H1 (cell line): Measurements from ENCODE around the gene NTNG2. TPM values are rescaled to one million over a fixed set of nuclear protein-coding genes. Genes with fewer than 3 reads are reported as not detected.

Experiments
- CTCF ChIA-PET: fragments of 300-600 bp; sonication (Branson Sonifier 250); formaldehyde crosslinking; loops from one replicate; lab custom pipeline; 2021; ENCODE audit not compliant: partially characterized antibody; lab: Charles Lee
- POLR2A ChIA-PET: fragments of 300-600 bp; sonication (Branson Sonifier 250); formaldehyde crosslinking; loops from one replicate; lab custom pipeline; 2021; ENCODE audit warnings: inconsistent platforms; ENCODE audit not compliant: partially characterized antibody; lab: Charles Lee
- DNase-seq, 2 experiments: peaks; one replicate each; pipeline versions ENCODE4 v3.0.0 to v3.0.0-alpha.2; 2010 to 2022; ENCODE audit warnings: low spot score in 2 of 2, low read depth in 1 of 2, mixed read lengths in 1 of 2
- FAIRE-seq: peaks from 2 replicates; lab custom pipeline; 2011; peaks lifted over from hg19 to GRCh38; lab: Jason Lieb, UNC
- H2AFZ ChIP-seq: 2 replicates; pipeline ENCODE4 v1.8.1; 2012; ENCODE audit warnings: low read length, inconsistent platforms
- H2AK5ac ChIP-seq: 2 replicates; pipeline ENCODE4 v1.6.1; 2013; ENCODE audit warnings: low read depth, low read length
- H2BK120ac ChIP-seq: replicated peaks from 2 replicates; pipeline ENCODE3; 2013; ENCODE audit warnings: low read depth, low read length, inconsistent platforms
- H2BK12ac ChIP-seq: 2 replicates; pipeline ENCODE4 v1.6.1; 2013; ENCODE audit warnings: low read depth, low read length
- H2BK15ac ChIP-seq: 2 replicates; pipeline ENCODE4 v1.6.1; 2013; ENCODE audit warnings: low read length
- H2BK20ac ChIP-seq: 2 replicates; pipeline ENCODE4 v1.6.1; 2013; ENCODE audit warnings: low read length
- H2BK5ac ChIP-seq: 2 replicates; pipeline ENCODE4 v1.6.1; 2013; ENCODE audit warnings: low read depth, low read length
- H3K14ac ChIP-seq: 2 replicates; pipeline ENCODE4 v1.6.1; 2013; ENCODE audit warnings: inconsistent platforms; ENCODE audit not compliant: insufficient read length
- H3K18ac ChIP-seq: 2 replicates; pipeline ENCODE4 v1.6.1; 2013; ENCODE audit warnings: low read length; ENCODE audit errors: extremely low read depth
- H3K23ac ChIP-seq: 2 replicates; pipeline ENCODE4 v1.6.1; 2013; ENCODE audit warnings: inconsistent platforms; ENCODE audit not compliant: insufficient read length
- H3K23me2 ChIP-seq: 2 replicates; pipeline ENCODE4 v1.6.1; 2013; ENCODE audit warnings: low read depth, low read length
- H3K27ac ChIP-seq: 2 replicates; pipeline ENCODE4 v1.6.1; 2011; ENCODE audit warnings: low read depth, low read length, inconsistent platforms
- H3K27me3 ChIP-seq, 4 experiments: replicated peaks in 1 of 4; 1 replicate in 1 of 4; 2 replicates in 3 of 4; pipeline versions ENCODE4 v1.6.1 to v1.8.1; 2011 to 2013; ENCODE audit warnings: low read length in 3 of 4, mild to moderate bottlenecking in 3 of 4, inconsistent platforms in 2 of 4, mixed read lengths in 2 of 4, moderate library complexity in 1 of 4; ENCODE audit not compliant: control insufficient read depth in 3 of 4, insufficient read depth in 3 of 4; ENCODE audit errors: extremely low read depth in 1 of 4
- H3K36me3 ChIP-seq, 4 experiments: 2 replicates each; pipeline versions ENCODE4 v1.6.1 to v1.8.1; 2011 to 2013; ENCODE audit warnings: mild to moderate bottlenecking in 4 of 4, low read length in 3 of 4, moderate library complexity in 2 of 4, control low read depth in 1 of 4, inconsistent platforms in 1 of 4; ENCODE audit not compliant: insufficient read depth in 4 of 4, control insufficient read depth in 2 of 4
- H3K4ac ChIP-seq: replicated peaks from 2 replicates; pipeline ENCODE3; 2013; ENCODE audit warnings: low read length, low read depth, mixed read lengths, inconsistent platforms; ENCODE audit not compliant: insufficient read length
- H3K4me1 ChIP-seq, 4 experiments: replicated peaks in 1 of 4; 1 replicate in 1 of 4; 2 replicates in 3 of 4; pipeline versions ENCODE4 v1.6.1 to v1.8.1; 2011 to 2013; ENCODE audit warnings: low read length in 3 of 4, inconsistent platforms in 2 of 4, mixed read lengths in 1 of 4; ENCODE audit not compliant: insufficient read depth in 4 of 4, control insufficient read depth in 3 of 4
- H3K4me2 ChIP-seq, 2 experiments: 2 replicates each; pipeline versions ENCODE4 v1.6.1 to v1.8.1; 2011 to 2013; ENCODE audit warnings: low read depth in 2 of 2, low read length in 2 of 2, control low read depth in 1 of 2, inconsistent platforms in 1 of 2, mild to moderate bottlenecking in 1 of 2; ENCODE audit not compliant: insufficient read depth in 1 of 2
- H3K4me3 ChIP-seq, 4 experiments: fragments of 200-600, 300-600 bp in 1 of 4; sonication (generic), shearing (Covaris generic), sonication (Bioruptor Twin) in 1 of 4; 2 replicates each; pipeline versions ENCODE4 v1.5.1 to v1.8.1; 2011 to 2016; ENCODE audit warnings: low read length in 4 of 4, low read depth in 3 of 4, control low read depth in 2 of 4, inconsistent platforms in 2 of 4, mild to moderate bottlenecking in 2 of 4, mixed read lengths in 1 of 4, moderate library complexity in 1 of 4; ENCODE audit not compliant: insufficient read depth in 2 of 4; ENCODE audit errors: extremely low read depth in 1 of 4
- H3K56ac ChIP-seq: replicated peaks from 2 replicates; pipeline ENCODE3; 2013; ENCODE audit warnings: low read depth, mild to moderate bottlenecking, mixed read lengths, low read length, inconsistent platforms; ENCODE audit not compliant: insufficient read length
- H3K79me1 ChIP-seq: 2 replicates; pipeline ENCODE4 v1.6.1; 2013; ENCODE audit warnings: low read depth, low read length, control low read depth
- H3K79me2 ChIP-seq, 2 experiments: 2 replicates each; pipeline versions ENCODE4 v1.6.1 to v1.8.1; 2012 to 2013; ENCODE audit warnings: low read length in 2 of 2, mild to moderate bottlenecking in 2 of 2, inconsistent platforms in 1 of 2; ENCODE audit not compliant: insufficient read depth in 2 of 2, control insufficient read depth in 1 of 2
- H3K9ac ChIP-seq, 4 experiments: replicated peaks in 1 of 4; 1 replicate in 1 of 4; 2 replicates in 3 of 4; pipeline versions ENCODE4 v1.6.1 to v1.8.1; 2011 to 2013; ENCODE audit warnings: low read depth in 3 of 4, low read length in 3 of 4, control low read depth in 2 of 4, mild to moderate bottlenecking in 2 of 4, moderate library complexity in 2 of 4, inconsistent platforms in 1 of 4; ENCODE audit errors: extremely low read depth in 1 of 4
- H3K9me3 ChIP-seq, 2 experiments: 2 replicates each; pipeline versions ENCODE4 v1.6.1 to v1.8.1; 2012 to 2013; ENCODE audit warnings: mild to moderate bottlenecking in 2 of 2, moderate library complexity in 2 of 2, control low read depth in 1 of 2, inconsistent platforms in 1 of 2, low read depth in 1 of 2, low read length in 1 of 2, mixed read lengths in 1 of 2; ENCODE audit not compliant: insufficient read depth in 2 of 2
- H4K20me1 ChIP-seq, 2 experiments: replicated peaks in 1 of 2; 2 replicates each; pipeline versions ENCODE3 to v1.8.1; 2011 to 2013; ENCODE audit warnings: inconsistent platforms in 2 of 2, low read length in 2 of 2, mild to moderate bottlenecking in 1 of 2; ENCODE audit not compliant: insufficient read depth in 2 of 2, control insufficient read depth in 1 of 2
- H4K5ac ChIP-seq: 2 replicates; pipeline ENCODE4 v1.6.1; 2013; ENCODE audit warnings: low read length, low read depth, mixed read lengths, inconsistent platforms; ENCODE audit not compliant: insufficient read length
- H4K8ac ChIP-seq: 2 replicates; pipeline ENCODE4 v1.8.0; 2013; ENCODE audit warnings: mild to moderate bottlenecking, moderate library complexity, low read length, inconsistent platforms; ENCODE audit not compliant: insufficient read depth; ENCODE audit errors: extremely low read depth
- H4K91ac ChIP-seq: replicated peaks from 2 replicates; pipeline ENCODE3; 2013; ENCODE audit warnings: low read length, mixed read lengths, inconsistent platforms; ENCODE audit not compliant: insufficient read length
- CEBPB ChIP-seq: IDR thresholded peaks from 2 replicates; pipeline ENCODE4 v1.6.1; 2012; ENCODE audit warnings: low read depth, low read length
- CTBP2 ChIP-seq: IDR thresholded peaks from 2 replicates; pipeline ENCODE4 v1.7.0; 2011; ENCODE audit warnings: borderline replicate concordance, mild to moderate bottlenecking, moderate library complexity, mixed read lengths, low read length; ENCODE audit not compliant: insufficient read depth, insufficient read length
- HDAC6 ChIP-seq: IDR thresholded peaks from one replicate; pipeline ENCODE4 v1.7.1; 2012; ENCODE audit warnings: low read depth, mild to moderate bottlenecking, inconsistent platforms, low read length, moderate library complexity
- NANOG ChIP-seq: IDR thresholded peaks from 2 replicates; pipeline ENCODE4 v1.6.1; 2011; ENCODE audit warnings: low read length, low read depth, mild to moderate bottlenecking, inconsistent platforms; ENCODE audit not compliant: insufficient read depth, poor library complexity, severe bottlenecking
- POU5F1 ChIP-seq: IDR thresholded peaks from 2 replicates; pipeline ENCODE4 v1.6.1; 2011; ENCODE audit warnings: low read depth, mild to moderate bottlenecking, low read length, moderate library complexity
- WGBS, 2 experiments: shearing (Covaris generic) in 1 of 2; methylation state at CpG; one replicate each; pipeline versions ENCODE4 v1.1.6 to v1.1.7; 2013 to 2015; ENCODE audit warnings: low lambda C conversion rate in 2 of 2, mixed read lengths in 2 of 2, inconsistent platforms in 1 of 2, low coverage in 1 of 2, missing lambda C conversion rate in 1 of 2; ENCODE audit not compliant: insufficient replicate concordance in 2 of 2, insufficient coverage in 1 of 2, insufficient read length in 1 of 2; ENCODE audit errors: extremely low coverage in 1 of 2, missing lambda C conversion rate in 1 of 2; 5-methylcytosine and 5-hydroxymethylcytosine counted together
- polyA plus RNA-seq, 7 experiments: library from polyadenylated mRNA; depleted of rRNA in 3 of 7; stranded (reverse) in 5 of 7; unstranded in 2 of 7; fragments of >200 nt in 5 of 7; fragments of 200-250 nt in 2 of 7; gene quantifications; 1 replicate in 5 of 7; 2 replicates in 1 of 7; 4 replicates in 1 of 7; pipeline versions ENCODE4 v1.2.1 to v1.2.3, GENCODE V29; 2011 to 2013; ENCODE audit warnings: missing spikeins in 2 of 7, mixed read lengths in 2 of 7
- total RNA-seq: library from RNA; stranded (reverse); fragmentation: NEBNext Ultra II Directional; extraction: Animal tissue kit (Norgen Biotek cat#: 25700); gene quantifications from 2 replicates; pipeline ENCODE4 v1.2.1, GENCODE V29; 2021
- TF ChIP-seq, protein P1 (sequence below), 3 experiments: IDR thresholded peaks; 1 replicate in 2 of 3; 2 replicates in 1 of 3; pipeline versions ENCODE4 v1.5.1 to v1.6.1; 2011; ENCODE audit warnings: low read length in 3 of 3, mild to moderate bottlenecking in 3 of 3, inconsistent platforms in 2 of 3, low read depth in 1 of 3, moderate library complexity in 1 of 3; ENCODE audit not compliant: insufficient read depth in 1 of 3; ENCODE audit errors: control extremely low read depth in 1 of 3

The NTNG2 gene
- total and polyA plus RNA-seq, 2 of the 8 experiments (the other 6 are each of a cell fraction or from before 2014, with no cell fraction given): 1.4 to 1.5 TPM

DNA sequence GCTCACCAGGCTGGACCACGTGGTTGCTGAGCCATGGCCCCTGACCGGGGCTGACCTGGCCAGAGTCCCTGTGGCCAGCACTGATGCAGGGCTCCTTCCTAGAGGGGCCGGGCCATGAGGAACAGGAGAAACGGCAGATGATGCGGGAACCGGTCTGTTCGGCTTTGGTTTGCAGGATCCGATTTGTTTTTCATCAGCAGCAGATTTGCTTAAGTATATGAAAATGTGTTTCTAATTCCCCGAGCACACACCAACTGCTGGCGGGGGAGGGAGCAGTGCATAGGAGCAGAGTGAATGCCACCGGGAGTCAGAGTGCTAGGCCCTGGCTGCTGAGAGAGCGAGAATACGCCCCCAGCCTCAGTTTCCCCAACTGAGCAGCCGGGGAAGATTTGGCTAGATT is 13.6 kb downstream of the NTNG2 start:
- FAIRE-seq (no peak), DNase-seq (no peak)
- TF ChIP-seq CEBPB (no peak), NANOG (no peak), CTBP2 (no peak), HDAC6 (no peak), POU5F1 (no peak)
- TF ChIP-seq, protein P1, sequence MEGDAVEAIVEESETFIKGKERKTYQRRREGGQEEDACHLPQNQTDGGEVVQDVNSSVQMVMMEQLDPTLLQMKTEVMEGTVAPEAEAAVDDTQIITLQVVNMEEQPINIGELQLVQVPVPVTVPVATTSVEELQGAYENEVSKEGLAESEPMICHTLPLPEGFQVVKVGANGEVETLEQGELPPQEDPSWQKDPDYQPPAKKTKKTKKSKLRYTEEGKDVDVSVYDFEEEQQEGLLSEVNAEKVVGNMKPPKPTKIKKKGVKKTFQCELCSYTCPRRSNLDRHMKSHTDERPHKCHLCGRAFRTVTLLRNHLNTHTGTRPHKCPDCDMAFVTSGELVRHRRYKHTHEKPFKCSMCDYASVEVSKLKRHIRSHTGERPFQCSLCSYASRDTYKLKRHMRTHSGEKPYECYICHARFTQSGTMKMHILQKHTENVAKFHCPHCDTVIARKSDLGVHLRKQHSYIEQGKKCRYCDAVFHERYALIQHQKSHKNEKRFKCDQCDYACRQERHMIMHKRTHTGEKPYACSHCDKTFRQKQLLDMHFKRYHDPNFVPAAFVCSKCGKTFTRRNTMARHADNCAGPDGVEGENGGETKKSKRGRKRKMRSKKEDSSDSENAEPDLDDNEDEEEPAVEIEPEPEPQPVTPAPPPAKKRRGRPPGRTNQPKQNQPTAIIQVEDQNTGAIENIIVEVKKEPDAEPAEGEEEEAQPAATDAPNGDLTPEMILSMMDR (IDR thresholded peaks at IDR 0.05; ENCODE audit: control extremely low read depth in 1 of 3, insufficient read depth in 1 of 3, low read depth in 1 of 3, low read length in 3 of 3): no peak
- no peaks in the 10 kb centered on the region; a peak in 1 of 7 replicates for H3K4me1 ChIP-seq
- H3K4me2 ChIP-seq: no peak overlapping the region
- ChIA-PET CTCF (interaction anchor here (0.6 to 2.2 kb wide), 2 partner anchors 61 to 88 kb away, joined by 3 to 10 read pairs; no protein-coding TSS in a partner anchor), POLR2A (interaction anchor here (0.6 kb wide), 1 partner anchor 371 kb away, joined by 3 read pairs; no protein-coding TSS in a partner anchor)
- no peak overlapping the region for H3K27ac ChIP-seq
- H2BK120ac ChIP-seq: no peak overlapping the region
- no peaks in the 10 kb centered on the region for H3K79me1 ChIP-seq
- no peak overlapping the region for H2BK15ac ChIP-seq
- H2AK5ac ChIP-seq: no peak overlapping the region
- no peak overlapping the region for H3K9ac ChIP-seq
- no peak overlapping the region for H3K56ac ChIP-seq
- H3K27me3 ChIP-seq: no peaks in the 10 kb centered on the region
- 83% methylated on average over 14 of the region's 14 CpGs; no CpG with 5 or more reads in 1 of the 2 experiments for WGBS, 2 experiments
- H4K8ac ChIP-seq: no peak overlapping the region; the same call in 1 of the 2 replicates
- H3K36me3 ChIP-seq: no peaks in the 10 kb centered on the region; a peak in 1 of 8 replicates
- no peak overlapping the region for H2BK5ac ChIP-seq
- no peak overlapping the region for H4K5ac ChIP-seq
- no peak overlapping the region for H3K14ac ChIP-seq
- H3K18ac ChIP-seq: no peak overlapping the region
- H3K23me2 ChIP-seq: no peaks in the 10 kb centered on the region
- no peak overlapping the region; the same call in 1 of the 2 replicates for H2BK12ac ChIP-seq
- H3K4ac ChIP-seq: no peak overlapping the region
- H4K20me1 ChIP-seq: peaks cover 2% of the 10 kb centered on the region in 2 experiments
- H3K23ac ChIP-seq: no peak overlapping the region
- no peak overlapping the region for H2AFZ ChIP-seq
- H3K4me3 ChIP-seq: no peak overlapping the region
- no peaks in the 10 kb centered on the region for H3K9me3 ChIP-seq
- no peak overlapping the region for H2BK20ac ChIP-seq
- no peaks in the 10 kb centered on the region for H3K79me2 ChIP-seq
- no peak overlapping the region for H4K91ac ChIP-seq
